Suprapubic skin (tissue), 4 donors: ENCODE results near the gene ADCYAP1R1. TPM values are rescaled to one million over a fixed set of nuclear protein-coding genes. Genes with fewer than 3 reads are reported as not detected.

Experiments
- DNase-seq, 2 donors: peaks; one replicate each; pipeline ENCODE4 v3.0.0-alpha.2; 2019; ENCODE audit warnings: low spot score in 2 of 2
- H3K27ac ChIP-seq: fragments of 200-600 bp; sonication (generic); one replicate; pipeline ENCODE4 v1.5.1; 2019
- H3K27me3 ChIP-seq: fragments of 200-600 bp; sonication (generic); one replicate; pipeline ENCODE4 v1.5.1; 2019
- H3K36me3 ChIP-seq: fragments of 200-600 bp; sonication (generic); one replicate; pipeline ENCODE4 v1.5.1; 2019
- H3K4me1 ChIP-seq: fragments of 200-600 bp; sonication (generic); one replicate; pipeline ENCODE4 v1.5.1; 2019
- H3K4me3 ChIP-seq: fragments of 200-600 bp; sonication (generic); one replicate; pipeline ENCODE4 v1.5.1; 2019; ENCODE audit warnings: mild to moderate bottlenecking
- H3K9me3 ChIP-seq: fragments of 200-600 bp; sonication (generic); one replicate; pipeline ENCODE4 v1.5.1; 2019
- CTCF ChIP-seq, 2 donors: fragments of 200-600 bp in 1 of 2; fragments of 450-650 bp in 1 of 2; sonication (generic) in 1 of 2; IDR thresholded peaks; one replicate each; pipeline ENCODE4 v1.5.1; 2016 to 2019; ENCODE audit warnings: antibody characterized with exemption in 2 of 2, mild to moderate bottlenecking in 1 of 2, moderate library complexity in 1 of 2
- EP300 ChIP-seq: sonication (generic); formaldehyde crosslinking; IDR thresholded peaks from one replicate; pipeline ENCODE4 v1.6.1; 2017; ENCODE audit warnings: antibody characterized with exemption
- POLR2A ChIP-seq, 2 donors: fragments of 450-650 bp; IDR thresholded peaks; one replicate each; pipeline ENCODE4 v1.6.1; 2017; ENCODE audit warnings: antibody characterized with exemption in 2 of 2, mild to moderate bottlenecking in 2 of 2, moderate library complexity in 2 of 2
- POLR2AphosphoS5 ChIP-seq, 3 donors: sonication (generic); formaldehyde crosslinking; IDR thresholded peaks; one replicate each; pipeline ENCODE4 v1.6.1; 2017; ENCODE audit warnings: antibody characterized with exemption in 3 of 3
- WGBS: methylation state at CpG from one replicate; pipeline ENCODE4 v1.1.5; 2018; 5-methylcytosine and 5-hydroxymethylcytosine counted together
- total RNA-seq, 4 donors: library from RNA; depleted of rRNA; stranded (reverse); fragments of >200 nt; gene quantifications; one replicate each; pipeline ENCODE4 v1.1.0, GENCODE V29; 2016

The ADCYAP1R1 gene
- total RNA-seq, 4 donors from 2014 or later = 0.64 to 6.7 (median 1.1) TPM

DNA sequence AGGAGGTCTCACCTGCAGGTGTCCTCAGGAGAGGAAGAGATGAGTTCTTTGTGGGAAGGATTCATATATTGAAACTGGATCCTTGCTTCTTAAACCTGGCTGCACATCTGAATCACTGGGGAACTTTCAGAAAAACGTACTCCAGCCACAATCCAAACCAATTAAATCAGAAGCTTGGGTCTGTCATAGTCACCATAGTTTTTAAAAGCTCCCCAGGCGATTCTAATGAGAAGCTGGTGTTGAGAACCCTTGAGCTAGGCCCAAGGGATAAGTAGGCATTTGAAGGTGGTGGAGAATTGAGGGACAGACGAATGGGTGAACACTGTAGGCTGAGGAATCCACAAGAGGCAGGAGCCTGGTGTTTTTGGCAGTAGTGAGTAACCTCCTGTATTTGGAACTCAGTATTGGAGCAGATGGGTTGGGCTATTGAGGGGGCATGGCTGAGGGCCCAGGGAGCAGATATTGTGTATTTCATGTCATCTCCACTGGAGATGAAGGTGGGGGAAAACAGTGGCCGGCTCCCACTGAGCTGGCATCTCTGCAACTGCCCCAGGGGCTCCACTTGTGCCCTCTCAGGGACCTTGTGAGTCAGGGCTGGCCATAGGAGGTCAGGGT lies 14.5 kb downstream of the ADCYAP1R1 start:
- Histone ChIP-seq H3K27me3 (no peaks in the 10 kb centered on the region), H3K4me1 (no peaks in the 10 kb centered on the region), H3K4me3 (no peak overlapping the region), H3K36me3 (no peaks in the 10 kb centered on the region), H3K9me3 (no peaks in the 10 kb centered on the region), H3K27ac (no peak overlapping the region)
- TF ChIP-seq POLR2A (IDR thresholded peaks at IDR 0.05) (no peak), CTCF (IDR thresholded peaks at IDR 0.05) (no peak), POLR2AphosphoS5 (IDR thresholded peaks at IDR 0.05) (no peak), EP300 (no peak)
- WGBS = 61% methylated on average over 4 of the region's 4 CpGs
- no peak for DNase-seq

GRCh38 chr7:31067491-31067890 lies 15.4 kb downstream of the ADCYAP1R1 start:
- TF ChIP-seq CTCF (IDR thresholded peaks at IDR 0.05) (no peak), POLR2A (IDR thresholded peaks at IDR 0.05) (no peak), EP300 (no peak), POLR2AphosphoS5 (IDR thresholded peaks at IDR 0.05) (no peak)
- Histone ChIP-seq H3K4me3 (no peak overlapping the region), H3K36me3 (no peaks in the 10 kb centered on the region), H3K27me3 (no peaks in the 10 kb centered on the region), H3K27ac (no peak overlapping the region), H3K9me3 (no peaks in the 10 kb centered on the region), H3K4me1 (no peaks in the 10 kb centered on the region)
- WGBS = 100% methylated on average over 3 of the region's 3 CpGs
- peak in 1 of 2 donors; percentile 30 for DNase-seq

DNA sequence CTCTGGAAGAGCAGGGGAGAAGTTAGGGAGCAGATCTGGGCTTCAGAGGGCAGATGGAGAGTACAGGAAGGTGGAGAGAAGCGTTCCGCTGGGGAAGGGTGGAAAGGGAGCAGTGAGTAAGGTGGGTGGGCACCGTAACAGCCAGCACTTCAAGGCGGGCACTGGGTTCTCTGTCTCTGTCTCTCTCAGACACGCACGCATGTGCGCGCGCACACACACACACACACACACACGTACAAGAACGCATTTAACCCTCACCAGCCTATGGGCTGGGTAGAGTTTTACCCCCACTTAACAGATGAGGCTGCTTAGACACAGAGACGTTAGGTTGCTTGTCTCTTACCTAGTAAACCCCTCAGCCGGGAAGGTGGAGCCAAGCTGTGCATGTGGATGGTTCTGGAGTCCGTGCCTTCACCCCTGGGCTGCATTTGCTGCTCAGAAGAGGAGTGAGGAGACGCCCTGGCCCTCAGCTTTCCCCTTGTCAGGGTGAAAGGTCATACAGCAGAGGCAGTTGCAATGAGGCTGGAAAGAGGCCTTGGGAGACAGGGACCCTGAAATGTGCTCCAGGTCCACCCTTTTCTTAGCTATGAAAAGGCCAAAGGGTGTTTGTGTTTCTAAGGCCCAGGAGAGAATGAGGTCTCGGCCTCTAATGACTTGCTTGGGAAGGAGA lies 16.0 kb downstream of the ADCYAP1R1 start:
- Histone ChIP-seq H3K36me3 (no peaks in the 10 kb centered on the region), H3K4me3 (no peak overlapping the region), H3K9me3 (no peaks in the 10 kb centered on the region), H3K4me1 (no peaks in the 10 kb centered on the region), H3K27ac (no peak overlapping the region), H3K27me3 (no peaks in the 10 kb centered on the region)
- peak in 1 of 2 donors; percentile 36 for DNase-seq
- 83% methylated on average over 16 of the region's 16 CpGs for WGBS
- TF ChIP-seq POLR2AphosphoS5 (IDR thresholded peaks at IDR 0.05) = no peak
- no peak for TF ChIP-seq POLR2A (IDR thresholded peaks at IDR 0.05)
- no peak for TF ChIP-seq EP300
- TF ChIP-seq CTCF (IDR thresholded peaks at IDR 0.05) = no peak

- 88% methylated on average over 4 of the region's 4 CpGs for WGBS
- H3K27ac ChIP-seq = no peak overlapping the region
- H3K4me3 ChIP-seq = no peak overlapping the region
- TF ChIP-seq POLR2AphosphoS5 (IDR thresholded peaks at IDR 0.05) (no peak), POLR2A (IDR thresholded peaks at IDR 0.05) (no peak), CTCF (IDR thresholded peaks at IDR 0.05) (no peak), EP300 (no peak)
- no peaks in the 10 kb centered on the region for H3K9me3 ChIP-seq
- peaks cover 8% of the 10 kb centered on the region for H3K4me1 ChIP-seq
- no peak for DNase-seq
- no peaks in the 10 kb centered on the region for H3K27me3 ChIP-seq
- H3K36me3 ChIP-seq = no peaks in the 10 kb centered on the region
Observed at GRCh38 chr7:31069860-31070555, 17.9 kb downstream of the ADCYAP1R1 start.
